HG03354 (cell line): ENCODE data around the gene CCDC73.
A peak's percentile ranks its signal among the peaks of the same experiment; 100 is the strongest.
"Not testable (repeated sequence)": the region's sequence is repeated elsewhere in the genome, so short reads cannot be mapped to it uniquely, and the experiment has no call there.

Source experiments
- ATAC-seq: cut with Tn5 transposase; IDR thresholded peaks from one replicate; pipeline ENCODE4 v1.9.1; 2021; ENCODE audit warnings: mild to moderate bottlenecking; ENCODE audit not compliant: unreplicated experiment, poor library complexity, severe bottlenecking

The CCDC73 gene

GRCh38 chr11:32608826-32609225 is 185.6 kb downstream of the CCDC73 start:
- not testable (repeated sequence) for ATAC-seq

GRCh38 chr11:32606220-32606619 is 188.2 kb downstream of the CCDC73 start:
- no peak for ATAC-seq

- ATAC-seq = no peak
Observed at GRCh38 chr11:32602657-32603415, 191.6 kb downstream of the CCDC73 start.

GRCh38 chr11:32597921-32598320 is 196.5 kb downstream of the CCDC73 start:
- no peak for ATAC-seq

GRCh38 chr11:32596114-32596513 is 198.3 kb downstream of the CCDC73 start:
- not testable (repeated sequence) for ATAC-seq

- ATAC-seq = no peak
Observed at GRCh38 chr11:32594272-32594671, 200.2 kb downstream of the CCDC73 start.

DNA sequence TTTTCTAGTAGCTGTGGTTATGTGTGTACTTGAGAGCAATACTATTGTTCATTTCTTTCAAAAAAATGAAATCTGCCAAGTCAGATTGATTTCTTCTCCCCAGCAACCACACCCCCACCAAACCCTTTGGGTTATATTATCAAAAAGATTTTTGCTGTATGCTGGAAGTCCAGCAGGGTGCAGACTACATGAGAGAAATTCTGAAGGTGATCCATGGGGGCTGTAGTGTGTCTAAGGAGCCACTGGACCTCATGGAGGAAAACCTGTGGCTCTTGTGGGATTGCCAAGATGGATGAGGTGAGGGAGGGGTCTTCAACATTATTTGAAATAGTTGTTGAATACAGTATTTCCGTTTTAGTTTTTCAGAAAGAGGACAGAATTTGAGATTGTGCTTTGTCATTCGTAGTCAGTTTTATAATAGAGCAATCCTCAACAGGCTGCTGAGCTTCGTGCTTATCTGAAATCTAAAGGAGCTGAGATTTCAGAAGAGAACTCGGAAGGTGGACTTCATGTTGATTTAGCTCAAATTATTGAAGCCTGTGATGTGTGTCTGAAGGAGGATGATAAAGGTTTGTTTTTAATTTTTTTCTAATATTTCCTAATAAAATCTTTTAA is 207.8 kb downstream of the CCDC73 start:
- ATAC-seq = peak; percentile 21

GRCh38 chr11:32584921-32585320 is 209.5 kb downstream of the CCDC73 start:
- no peak for ATAC-seq

DNA sequence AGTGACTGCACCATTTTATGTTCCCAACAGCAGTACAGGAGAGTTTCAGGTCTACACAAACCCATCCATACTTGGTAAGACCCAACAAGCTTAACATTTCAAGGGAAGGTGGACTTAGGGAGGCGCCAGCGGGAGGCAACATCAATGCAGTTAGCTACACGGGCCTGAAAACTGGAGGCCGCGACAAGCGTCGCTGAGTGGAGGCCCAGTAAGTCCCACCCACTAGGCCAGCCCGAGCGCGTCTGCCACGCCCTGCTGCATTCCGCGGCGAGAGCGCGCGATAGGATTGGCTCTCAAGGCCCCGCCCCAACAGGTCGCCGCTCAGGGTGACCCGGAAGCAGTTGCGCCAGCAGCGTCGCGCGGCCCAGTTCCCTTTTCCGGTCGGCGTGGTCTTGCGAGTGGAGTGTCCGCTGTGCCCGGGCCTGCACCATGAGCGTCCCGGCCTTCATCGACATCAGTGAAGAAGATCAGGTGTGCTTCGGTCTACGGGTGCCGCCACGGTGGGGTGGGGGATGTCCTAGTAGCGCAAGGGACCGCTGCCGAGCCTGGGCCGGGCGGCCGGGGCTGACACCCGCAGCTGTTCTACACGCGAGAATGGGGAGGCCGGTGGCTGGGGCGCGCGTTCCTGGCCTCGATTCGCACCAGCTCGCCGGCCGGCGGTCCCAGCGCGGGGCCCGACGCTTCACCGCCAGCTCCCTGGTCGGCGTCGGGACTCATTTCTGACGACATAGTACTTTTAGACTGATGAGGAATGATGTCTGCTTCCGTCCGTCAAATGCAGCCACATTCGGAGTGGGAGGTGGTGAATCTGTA is 210.8 kb downstream of the CCDC73 start, which contains the start of gene EIF3M:
Gene EIF3M (plus strand): TSS at position 373 of the 813 bp plus-strand sequence. CDS start 57 bp downstream, at position 430.
- peak; percentile 97 for ATAC-seq

DNA sequence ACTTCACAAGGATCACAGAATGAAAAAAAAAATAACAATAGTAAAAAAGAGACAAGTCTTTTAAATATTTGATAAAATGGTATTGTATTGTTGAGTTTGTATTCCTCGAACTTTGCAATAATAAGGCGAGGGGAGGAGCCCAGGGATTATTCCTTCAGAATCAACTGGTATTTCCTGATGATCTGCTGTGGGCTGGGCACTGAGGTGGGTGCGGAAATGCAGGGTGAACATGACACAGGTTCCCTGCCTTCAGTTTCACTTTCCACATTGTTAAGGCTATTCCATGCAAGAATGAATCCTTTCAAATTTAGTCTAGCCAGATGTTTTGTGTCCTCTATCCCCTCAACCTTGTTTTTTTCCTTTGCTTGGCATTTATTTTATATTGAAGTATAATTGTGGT is 212.9 kb downstream of the CCDC73 start:
- ATAC-seq = no peak

- no peak for ATAC-seq
Observed at GRCh38 chr11:32580967-32581366, 213.5 kb downstream of the CCDC73 start.

GRCh38 chr11:32576456-32576855 is 218.0 kb downstream of the CCDC73 start:
- no peak for ATAC-seq

- no peak for ATAC-seq
Observed at GRCh38 chr11:32575070-32575469, 219.4 kb downstream of the CCDC73 start.

- no peak for ATAC-seq
Observed at GRCh38 chr11:32574421-32574820, 220.0 kb downstream of the CCDC73 start.

- ATAC-seq = no peak
Observed at GRCh38 chr11:32573228-32573627, 221.2 kb downstream of the CCDC73 start.

DNA sequence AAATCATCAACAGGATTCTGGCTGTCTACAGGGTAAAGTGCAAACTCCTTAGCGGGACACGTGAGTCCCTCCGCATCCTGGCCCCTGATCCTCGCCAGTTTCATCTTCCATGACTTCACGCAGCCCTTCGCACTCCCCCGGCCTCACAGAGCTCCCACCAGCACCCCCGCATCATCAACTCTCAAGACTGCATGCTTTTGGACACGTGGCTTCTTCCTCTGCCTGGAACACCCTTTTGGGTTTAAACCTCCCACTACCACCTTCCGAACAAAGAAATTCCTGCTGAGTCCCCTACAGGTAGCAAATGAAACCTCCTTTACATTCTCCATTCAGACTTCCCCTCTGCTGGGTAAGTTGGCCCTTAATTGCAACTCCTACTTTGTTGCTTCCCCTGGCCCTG is 223.4 kb downstream of the CCDC73 start:
- ATAC-seq = no peak

- ATAC-seq = no peak
Observed at GRCh38 chr11:32569313-32569881, 225.1 kb downstream of the CCDC73 start.

GRCh38 chr11:32567154-32567553 is 227.3 kb downstream of the CCDC73 start:
- no peak for ATAC-seq

DNA sequence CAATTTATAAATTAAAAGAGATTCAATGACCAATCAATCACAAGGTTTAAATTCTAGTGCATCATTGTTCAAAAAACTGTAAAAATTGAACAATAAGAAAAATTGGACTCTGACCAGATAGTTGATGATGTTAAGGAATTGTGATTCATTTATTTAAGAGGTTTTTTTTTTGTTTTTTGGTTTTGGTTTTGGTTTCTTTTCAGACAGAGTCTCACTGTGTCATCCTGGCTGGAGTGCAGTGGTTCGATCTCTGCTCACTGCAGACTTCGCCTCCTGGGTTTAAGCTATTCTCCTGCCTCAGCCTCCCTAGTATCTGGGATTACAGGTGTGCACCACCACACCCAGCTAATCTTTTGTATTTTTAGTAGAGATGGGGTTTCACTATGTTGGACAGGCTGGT is 227.9 kb downstream of the CCDC73 start:
- no peak for ATAC-seq

GRCh38 chr11:32563600-32563959 is 230.9 kb downstream of the CCDC73 start:
- ATAC-seq = no peak
